ENCODE data around the gene RPS19BP1. TPM values are rescaled to one million over a fixed set of nuclear protein-coding genes. Genes with fewer than 3 reads are reported as not detected.

The RPS19BP1 gene
- total RNA-seq, 4 donors from 2014 or later: 93.4 to 157 (median 121) TPM

- 78 to 91% methylated on average over 7 of the region's 7 CpGs for WGBS, 2 donors
- intact Hi-C loops (cut with DNase I; ENCODE audit: low total_unique reads): no loop called here
- TF ChIP-seq CTCF (IDR thresholded peaks at IDR 0.05) (peak in 1 of 3 donors; percentile 4), POLR2A (IDR thresholded peaks at IDR 0.05) (no peak)
- DNase-seq (ENCODE audit: low spot score in 2 of 2): no peak
- no peak overlapping the region for H3K4me3 ChIP-seq (ENCODE audit: low read depth, poor library complexity, severe bottlenecking)
Observed at GRCh38 chr22:39563571-39564428, 31.3 kb upstream of the RPS19BP1 start.

GRCh38 chr22:39562839-39563489, 30.4 kb upstream of the RPS19BP1 start:
- intact Hi-C loops (cut with DNase I; ENCODE audit: low total_unique reads): no loop called here
- WGBS, 2 donors: 72 to 78% methylated on average over 9 of the region's 9 CpGs

GRCh38 chr22:39560127-39560526, 27.6 kb upstream of the RPS19BP1 start:
- no peak for DNase-seq (ENCODE audit: low spot score in 2 of 2)
- 36 to 38% methylated on average over 6 of the region's 6 CpGs for WGBS, 2 donors
- TF ChIP-seq POLR2A (IDR thresholded peaks at IDR 0.05) (no peak), CTCF (IDR thresholded peaks at IDR 0.05) (no peak)
- intact Hi-C loops (cut with DNase I; ENCODE audit: low total_unique reads): no loop called here
- H3K4me3 ChIP-seq (ENCODE audit: low read depth, poor library complexity, severe bottlenecking): no peak overlapping the region

More at GRCh38 chr22:39562839-39563489, 30.4 kb upstream of the RPS19BP1 start:
- no peak for TF ChIP-seq POLR2A (IDR thresholded peaks at IDR 0.05)
- no peak for TF ChIP-seq CTCF (IDR thresholded peaks at IDR 0.05)
- no peak for DNase-seq (ENCODE audit: low spot score in 2 of 2)
- H3K4me3 ChIP-seq (ENCODE audit: low read depth, poor library complexity, severe bottlenecking): no peak overlapping the region

GRCh38 chr22:39559456-39560105, 27.0 kb upstream of the RPS19BP1 start:
- no peak overlapping the region for H3K4me3 ChIP-seq (ENCODE audit: low read depth, poor library complexity, severe bottlenecking)
- 47 to 50% methylated on average over 11 of the region's 11 CpGs for WGBS, 2 donors
- intact Hi-C loops (cut with DNase I; ENCODE audit: low total_unique reads): no loop called here
- DNase-seq (ENCODE audit: low spot score in 2 of 2): no peak
- no peak for TF ChIP-seq CTCF (IDR thresholded peaks at IDR 0.05)
- TF ChIP-seq POLR2A (IDR thresholded peaks at IDR 0.05): no peak

- WGBS, 2 donors: 80 to 82% methylated on average over 14 of the region's 14 CpGs
- no peak overlapping the region for H3K4me3 ChIP-seq (ENCODE audit: low read depth, poor library complexity, severe bottlenecking)
- intact Hi-C loops (cut with DNase I; ENCODE audit: low total_unique reads): no loop called here
- no peak for DNase-seq (ENCODE audit: low spot score in 2 of 2)
- no peak for TF ChIP-seq CTCF (IDR thresholded peaks at IDR 0.05)
Observed at GRCh38 chr22:39558950-39559349, 26.4 kb upstream of the RPS19BP1 start.
